Keratinocyte (primary cell): Measurements from ENCODE around the gene PLA1A.

Experiments used
- CTCF ChIP-seq, 3 experiments: IDR thresholded peaks in 1 of 3; conservative IDR thresholded peaks in 1 of 3; optimal IDR thresholded peaks in 1 of 3; 2 replicates in 2 of 3; 3 replicates in 1 of 3; pipeline versions ENCODE3 to v1.5.1; 2011; ENCODE audit warnings: low read length in 3 of 3, mild to moderate bottlenecking in 3 of 3, moderate library complexity in 2 of 3, control low read depth in 1 of 3, inconsistent platforms in 1 of 3; ENCODE audit not compliant: insufficient read depth in 2 of 3; ENCODE audit errors: extremely low read depth in 1 of 3
- EZH2 ChIP-seq: IDR thresholded peaks from one replicate; pipeline ENCODE4 v1.6.1; 2012; ENCODE audit warnings: inconsistent platforms, mild to moderate bottlenecking, low read length, moderate library complexity

- TF ChIP-seq CTCF (optimal IDR thresholded peaks at IDR 0.05 in 1 of 3, IDR thresholded peaks at IDR 0.05 in 1 of 3, conservative IDR thresholded peaks at IDR 0.05 in 1 of 3; ENCODE audit: extremely low read depth in 1 of 3, insufficient read depth in 2 of 3, low read length in 3 of 3) (no peak), EZH2 (no peak)
These were observed 76.2 kb downstream of the PLA1A start for GRCh38 chr3:119673875-119674274.
